DMS79 treated with DMSO at 0.1 percent for 48 hours (cell line): ENCODE results near the gene NSUN7.
A peak's percentile ranks its signal among the peaks of the same experiment; 100 is the strongest.
"Not testable (repeated sequence)": the region's sequence is repeated elsewhere in the genome, so short reads cannot be mapped to it uniquely, and the experiment has no call there.

Experiments
- DNase-seq: peaks from one replicate; lab custom pipeline; 2025; lab: John Stamatoyannopoulos, UW

Gene NSUN7

DNA sequence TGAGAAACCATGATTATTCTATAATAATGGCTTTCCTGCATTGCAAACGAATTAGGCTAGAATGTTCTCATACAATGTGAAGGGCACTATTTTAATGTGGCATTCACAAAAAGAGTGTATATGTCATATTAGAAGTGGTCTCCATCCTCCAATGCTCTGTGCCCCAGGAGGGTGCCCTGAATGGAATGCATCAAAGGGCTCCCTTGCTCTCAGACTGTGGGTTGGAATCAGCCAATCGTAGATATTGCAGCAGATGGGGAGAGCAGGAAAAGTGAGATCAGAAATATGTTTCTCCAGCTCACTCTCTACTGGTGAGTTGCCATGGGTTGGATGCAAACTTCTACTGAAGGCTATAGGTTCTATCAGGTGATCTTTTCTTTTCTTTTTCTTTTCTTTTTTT lies 11.9 kb upstream of the NSUN7 start:
- DNase-seq, result no peak

GRCh38 chr4:40739347-40739746 lies 10.4 kb upstream of the NSUN7 start:
- DNase-seq, result no peak

DNA sequence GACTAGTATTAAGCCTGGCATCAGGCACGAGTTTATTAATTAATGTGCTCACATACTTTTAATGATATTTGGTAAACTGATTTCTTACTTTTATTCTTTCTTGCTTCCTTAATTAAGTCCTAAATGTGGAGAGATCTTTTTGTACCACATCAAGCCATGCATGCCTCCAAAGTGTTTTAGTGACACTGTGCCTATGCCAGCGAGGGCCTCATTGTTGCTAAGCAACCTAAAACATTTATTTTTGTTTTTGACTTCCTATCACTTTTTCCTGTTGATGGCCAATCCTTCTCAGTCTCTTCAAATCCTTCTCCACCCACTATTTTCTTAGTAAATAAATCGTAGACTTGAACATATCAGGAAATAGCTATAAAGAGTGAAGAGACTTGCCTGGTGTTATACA lies 5.5 kb upstream of the NSUN7 start:
- DNase-seq, result no peak

- DNase-seq, result no peak
Measured at GRCh38 chr4:40745285-40745984, 4.3 kb upstream of the NSUN7 start.

- no peak for DNase-seq
Measured at GRCh38 chr4:40747207-40747835, 2.4 kb upstream of the NSUN7 start.

- no peak for DNase-seq
Measured at GRCh38 chr4:40750461-40751258, 905 bp downstream of the NSUN7 start.

- no peak for DNase-seq
Measured at GRCh38 chr4:40755616-40756015, 5.9 kb downstream of the NSUN7 start.

- no peak for DNase-seq
Measured at GRCh38 chr4:40763228-40763716, 13.5 kb downstream of the NSUN7 start.

DNA sequence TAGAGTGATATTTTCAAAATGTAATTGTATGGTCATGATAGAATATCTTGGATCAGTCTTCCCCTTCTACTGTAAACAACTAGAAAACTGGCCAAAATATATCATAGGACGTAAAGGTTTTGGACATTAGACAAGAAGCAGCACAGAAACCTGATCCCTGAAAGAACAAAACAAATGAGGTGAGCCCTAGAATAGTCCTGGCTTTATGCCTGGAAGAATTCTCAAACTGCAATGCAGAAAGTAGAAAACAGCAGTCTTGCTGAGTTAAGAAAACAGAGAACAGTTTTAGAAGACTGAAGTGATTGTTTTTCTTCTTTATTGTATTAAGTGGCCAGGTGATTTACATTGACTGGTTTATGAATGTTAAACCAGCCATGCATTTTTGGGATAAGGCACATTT lies 19.5 kb downstream of the NSUN7 start:
- DNase-seq, result peak; percentile 39

DNA sequence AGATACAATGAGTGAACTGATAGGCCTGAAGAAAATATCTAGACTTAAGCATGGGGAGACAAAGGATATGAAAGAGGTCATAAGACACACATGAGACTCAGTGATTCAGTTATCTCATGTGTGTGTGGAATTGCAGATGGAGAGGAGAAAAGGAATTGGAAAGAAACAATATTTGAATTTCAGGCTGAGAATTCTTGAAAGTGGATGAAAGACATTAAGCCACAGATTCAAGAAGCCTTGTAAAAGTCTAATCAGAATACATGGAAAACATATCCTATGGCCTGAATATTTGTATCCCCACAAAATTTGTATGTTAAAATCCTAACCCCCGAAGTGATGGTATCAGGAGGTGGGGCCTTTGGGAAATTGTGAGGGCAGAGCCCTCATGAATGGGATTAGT lies 28.3 kb downstream of the NSUN7 start:
- no peak for DNase-seq

DNA sequence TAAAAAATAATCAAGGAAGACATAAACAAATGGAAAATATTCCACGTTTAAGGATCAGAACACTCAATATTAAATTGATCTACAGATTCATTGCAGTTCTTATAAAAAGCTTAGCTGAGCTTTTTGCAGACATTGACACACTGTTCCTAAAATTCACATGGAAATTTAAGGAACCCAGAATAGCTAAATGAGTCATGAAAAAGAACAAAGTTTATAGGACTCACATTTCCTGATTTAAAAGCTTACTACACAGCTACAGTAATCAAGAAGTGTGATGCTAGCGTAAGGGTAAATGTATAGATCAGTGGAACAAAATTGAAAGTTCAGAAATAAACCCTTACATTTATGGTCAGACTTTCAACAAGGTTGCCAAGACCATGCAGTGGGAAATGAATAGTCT lies 33.1 kb downstream of the NSUN7 start:
- no peak for DNase-seq

GRCh38 chr4:40785727-40786126 lies 36.0 kb downstream of the NSUN7 start:
- no peak for DNase-seq

- no peak for DNase-seq
Measured at GRCh38 chr4:40788331-40788730, 38.6 kb downstream of the NSUN7 start.

- DNase-seq, result no peak
Measured at GRCh38 chr4:40789031-40789430, 39.3 kb downstream of the NSUN7 start.

- no peak for DNase-seq
Measured at GRCh38 chr4:40789771-40790170, 40.0 kb downstream of the NSUN7 start.

- DNase-seq, result no peak
Measured at GRCh38 chr4:40800064-40800463, 50.3 kb downstream of the NSUN7 start.

GRCh38 chr4:40804598-40804997 lies 54.8 kb downstream of the NSUN7 start:
- DNase-seq, result no peak

- DNase-seq, result no peak
Measured at GRCh38 chr4:40808926-40809457, 59.2 kb downstream of the NSUN7 start.

GRCh38 chr4:40811956-40812355 lies 62.2 kb downstream of the NSUN7 start:
- no peak for DNase-seq

DNA sequence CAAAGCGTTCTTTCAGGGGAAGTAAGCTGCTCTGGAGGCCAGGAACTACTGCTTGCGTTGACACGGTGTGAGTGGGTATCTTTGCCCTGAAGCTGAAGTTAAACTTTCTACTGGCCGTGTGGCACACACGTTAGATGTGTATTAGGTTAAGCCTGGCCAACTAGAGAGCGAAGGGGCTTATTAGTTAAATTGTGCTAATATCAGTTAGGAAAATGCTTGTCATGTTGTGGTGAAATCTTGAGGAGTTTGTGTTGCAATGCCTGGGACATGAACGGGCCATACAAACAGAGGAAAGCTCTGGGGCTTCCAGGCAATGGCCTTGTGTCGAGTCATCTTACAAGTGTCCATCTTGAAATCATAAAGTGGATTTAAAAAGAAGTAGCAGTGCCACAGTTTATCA lies 62.6 kb downstream of the NSUN7 start:
- DNase-seq, result no peak

GRCh38 chr4:40812856-40813255 lies 63.1 kb downstream of the NSUN7 start:
- no peak for DNase-seq

GRCh38 chr4:40817157-40817556 lies 67.4 kb downstream of the NSUN7 start:
- DNase-seq, result not testable (repeated sequence)

DNA sequence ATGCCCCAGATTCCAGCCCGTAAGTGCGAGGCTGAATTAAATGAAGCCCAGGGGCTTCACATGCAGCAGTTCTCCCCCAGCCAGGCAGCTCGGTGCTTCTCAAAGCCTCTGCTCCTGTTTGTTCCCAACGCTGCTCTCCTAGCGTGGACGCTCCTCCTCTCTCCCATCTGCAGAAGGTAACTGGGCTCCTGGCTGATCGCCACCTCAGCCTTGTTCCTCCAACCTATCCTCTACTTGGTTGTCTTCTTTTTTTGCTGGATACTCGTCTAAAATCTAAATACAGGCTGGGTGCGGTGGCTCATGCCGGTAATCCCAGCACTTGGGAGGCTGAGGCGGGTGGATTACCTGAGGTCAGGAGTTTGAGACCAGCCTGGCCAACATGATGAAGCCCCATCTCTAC lies 70.3 kb downstream of the NSUN7 start:
- DNase-seq, result no peak
